ENCODE results near the gene MSL1. TPM values are rescaled to one million over a fixed set of nuclear protein-coding genes. Genes with fewer than 3 reads are reported as not detected.

The MSL1 gene
- total RNA-seq, 1 experiment from 2014 or later = 52.5 TPM

DNA sequence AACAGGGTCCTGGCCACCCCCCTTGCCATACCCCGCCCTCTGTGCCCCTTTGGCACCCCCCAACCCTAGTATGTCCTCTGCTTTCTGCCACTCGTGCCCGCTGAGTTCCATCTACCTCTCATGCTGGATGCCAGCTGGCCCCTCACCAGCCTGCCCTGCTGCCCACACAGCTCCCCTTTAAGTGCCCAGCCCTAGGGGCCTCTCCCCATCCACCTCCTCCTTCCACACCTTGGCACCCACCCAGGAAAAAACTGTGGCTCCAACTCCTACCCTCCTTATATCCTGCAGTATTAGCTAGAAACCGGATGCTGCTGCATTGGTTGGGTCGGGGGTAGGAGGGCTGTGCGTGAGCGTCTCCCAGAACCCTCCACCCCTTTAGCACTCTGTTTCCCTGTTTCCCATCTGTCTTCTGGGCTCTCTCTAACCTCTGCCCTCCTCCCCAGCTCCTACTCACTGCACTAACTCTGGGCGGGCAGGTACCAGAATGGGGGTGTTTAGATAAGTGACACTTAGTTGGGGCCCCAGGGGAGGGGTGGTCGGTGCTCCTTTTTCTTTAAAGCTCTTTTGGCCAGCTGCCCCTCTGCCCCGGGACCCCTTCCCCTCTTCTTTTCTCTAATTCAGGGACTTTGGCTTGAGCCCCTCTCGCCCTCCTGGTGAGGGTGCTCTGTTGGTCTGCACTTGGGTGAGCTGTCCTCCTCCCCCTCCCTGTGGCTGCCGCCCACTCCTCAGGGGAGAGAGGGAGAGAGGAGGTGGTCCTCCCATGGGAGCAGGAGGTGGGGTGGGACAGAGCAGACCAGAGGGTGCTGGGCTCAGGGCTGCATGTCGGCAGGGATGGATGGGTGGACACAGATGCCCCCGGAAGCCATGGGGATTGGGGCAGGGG is 31.3 kb upstream of the MSL1 start:
- no peak for DNase-seq (ENCODE audit: low read depth)

- DNase-seq (ENCODE audit: low read depth) = no peak
Observed at GRCh38 chr17:40091691-40092397, 29.9 kb upstream of the MSL1 start.

GRCh38 chr17:40092581-40092980 is 29.2 kb upstream of the MSL1 start:
- no peak for DNase-seq (ENCODE audit: low read depth)

- DNase-seq (ENCODE audit: low read depth) = no peak
Observed at GRCh38 chr17:40093005-40093579, 28.7 kb upstream of the MSL1 start.

DNA sequence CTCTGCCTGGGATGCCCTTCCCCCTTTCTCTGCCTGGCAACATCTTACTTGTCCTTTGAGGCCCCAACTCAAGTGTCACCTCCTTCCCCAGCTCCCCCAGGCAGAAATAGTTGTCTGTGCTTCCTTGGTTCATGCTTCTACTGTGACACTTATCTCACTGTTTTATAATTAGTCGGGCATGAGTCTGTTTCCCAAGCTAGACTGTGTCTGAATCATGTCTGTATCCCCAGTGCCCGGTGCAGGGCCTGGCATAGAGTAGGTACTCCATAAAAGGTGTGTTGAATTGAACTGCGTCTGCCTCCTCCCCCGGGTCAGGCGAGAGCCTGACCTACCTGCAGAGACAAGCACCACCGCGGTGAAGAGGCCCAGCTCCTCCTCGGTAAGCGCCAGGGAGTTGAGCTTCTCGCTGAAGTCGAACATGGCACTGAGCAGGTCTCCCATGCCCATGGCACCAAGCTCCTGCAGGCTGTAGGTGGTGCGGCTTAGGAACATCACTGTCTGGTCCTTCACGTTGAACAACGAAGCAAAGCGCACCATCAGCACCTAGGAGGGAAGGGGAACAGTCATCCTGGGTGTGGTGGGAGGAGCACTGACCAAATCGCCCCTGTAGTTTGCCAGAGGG is 28.1 kb upstream of the MSL1 start:
- no peak for DNase-seq (ENCODE audit: low read depth)

DNA sequence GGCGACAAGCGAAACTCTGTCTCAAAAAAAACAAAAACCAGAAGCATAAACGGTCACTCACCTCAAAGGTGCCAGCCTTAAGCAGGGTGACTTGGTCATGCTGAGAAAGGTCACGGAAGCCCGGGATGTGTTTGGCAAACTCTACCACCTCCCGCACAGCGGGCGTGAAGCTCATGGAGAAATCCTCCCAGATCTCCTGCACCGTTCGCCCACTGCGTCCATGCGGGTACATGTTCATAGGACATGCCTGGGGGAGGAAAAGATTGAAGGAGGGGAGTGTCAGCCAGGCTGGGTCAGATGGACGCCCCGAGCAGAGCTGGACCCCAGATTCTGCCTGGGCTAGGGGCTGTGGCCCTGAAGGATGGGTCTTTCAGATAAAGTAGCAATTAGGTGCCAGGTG is 26.9 kb upstream of the MSL1 start:
- no peak for DNase-seq (ENCODE audit: low read depth)

GRCh38 chr17:40095351-40095943 is 26.3 kb upstream of the MSL1 start:
- DNase-seq (ENCODE audit: low read depth) = no peak

DNA sequence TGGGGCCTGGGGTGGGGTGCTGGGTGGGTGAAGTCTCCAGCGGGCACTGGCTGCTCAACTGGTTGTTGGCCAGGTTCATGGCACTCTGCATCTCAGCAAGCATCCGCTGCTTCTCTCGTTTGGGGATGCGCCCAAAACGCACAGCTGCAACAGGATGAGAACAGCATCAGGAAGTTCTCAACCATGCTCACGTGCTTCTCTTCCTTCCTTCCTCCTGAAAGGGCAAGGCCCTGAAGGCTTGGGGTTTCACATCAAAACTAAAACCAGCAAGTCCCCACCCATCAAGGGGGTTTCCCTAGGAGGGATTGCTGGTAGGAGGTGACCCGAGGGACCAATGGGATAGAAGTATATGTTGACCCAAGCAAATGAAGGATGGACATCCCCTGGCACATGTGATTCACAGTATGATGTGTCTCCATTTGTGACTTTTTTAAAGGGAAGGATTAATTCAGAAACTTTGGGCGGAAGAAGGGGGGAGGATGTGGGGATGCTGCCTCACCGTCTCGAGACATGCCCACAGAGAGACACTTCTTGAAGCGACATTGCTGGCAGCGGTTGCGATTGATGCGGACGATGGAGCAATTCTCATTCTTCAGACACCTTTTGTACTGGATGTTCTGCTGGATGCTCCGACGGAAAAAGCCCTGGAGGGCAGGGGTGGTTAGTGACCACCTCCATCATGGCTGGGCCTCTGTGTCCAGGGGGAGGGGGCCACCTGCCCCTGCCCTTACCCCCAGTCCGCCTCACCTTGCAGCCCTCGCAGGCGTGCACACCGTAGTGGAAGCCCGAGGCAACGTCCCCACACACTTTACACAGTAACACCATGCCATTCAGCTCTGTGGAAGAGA is 25.6 kb upstream of the MSL1 start:
- DNase-seq (ENCODE audit: low read depth) = peak; percentile 33

DNA sequence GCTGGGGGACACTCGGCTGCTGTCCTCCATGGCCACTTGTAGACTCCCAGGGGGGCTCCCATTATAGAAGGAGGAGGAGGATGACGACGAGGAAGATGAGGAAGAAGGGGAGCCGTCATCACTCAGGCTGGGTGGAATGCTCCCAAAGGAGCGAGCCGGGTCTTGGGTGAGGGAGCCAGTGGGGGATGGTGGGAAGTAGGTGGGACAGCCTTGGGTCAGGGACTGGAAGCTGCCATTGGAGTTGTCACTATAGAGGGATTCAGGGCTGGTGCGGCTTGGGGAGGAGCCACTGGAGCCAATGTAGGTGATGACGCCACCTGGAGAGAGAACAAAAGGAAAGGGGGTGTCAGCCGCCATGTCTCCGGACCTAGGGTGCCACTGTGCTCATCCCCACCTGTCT is 24.7 kb upstream of the MSL1 start:
- no peak for DNase-seq (ENCODE audit: low read depth)

- peak; percentile 51 for DNase-seq (ENCODE audit: low read depth)
Observed at GRCh38 chr17:40097931-40098845, 23.6 kb upstream of the MSL1 start.

DNA sequence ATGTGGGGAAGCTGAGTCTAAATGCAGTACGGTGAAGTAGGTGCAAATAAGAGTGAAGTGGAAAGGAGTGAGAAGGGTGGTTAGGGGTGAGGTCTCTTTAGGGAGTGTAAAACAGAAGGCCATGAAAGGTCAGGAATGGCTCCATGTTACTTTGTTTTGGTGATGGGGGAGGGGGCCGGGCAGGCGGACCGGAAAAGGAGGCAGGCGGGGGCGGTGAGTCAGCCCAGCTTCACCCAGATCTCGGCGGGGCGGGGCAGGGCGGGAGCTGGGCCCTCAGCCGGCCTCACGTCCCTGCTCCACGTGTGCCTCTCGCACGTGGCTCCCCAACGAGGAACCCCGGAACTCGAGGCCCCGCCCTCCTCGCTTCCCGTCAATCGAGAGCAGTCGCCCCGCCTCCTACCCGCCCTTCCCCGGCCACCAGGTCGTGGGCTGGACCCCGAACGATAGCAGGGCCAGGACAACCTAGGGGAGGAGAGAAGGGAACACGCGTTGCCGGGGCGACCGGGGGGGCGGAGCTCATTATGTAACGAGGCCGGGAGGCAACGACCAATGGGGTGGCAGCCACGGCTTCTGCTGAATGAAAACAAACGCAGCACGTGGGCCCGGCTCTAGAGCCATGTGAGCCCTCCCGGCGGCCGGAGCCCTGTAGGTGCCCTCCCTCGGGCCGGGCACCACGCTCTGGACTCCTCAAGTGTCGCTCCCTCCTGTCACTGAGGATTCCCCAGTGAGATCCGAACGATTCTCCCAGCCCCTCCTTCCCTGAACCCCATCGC is 22.7 kb upstream of the MSL1 start:
- DNase-seq (ENCODE audit: low read depth) = peak; percentile 99

GRCh38 chr17:40099619-40100418 is 22.0 kb upstream of the MSL1 start:
- peak; percentile 46 for DNase-seq (ENCODE audit: low read depth)

- DNase-seq (ENCODE audit: low read depth) = no peak
Observed at GRCh38 chr17:40100419-40100668, 21.4 kb upstream of the MSL1 start, which contains the start of gene NR1D1. Gene NR1D1, minus strand, starts transcription at chr17:40100589. Its CDS starts 495 bp downstream, at chr17:40100094.

- DNase-seq (ENCODE audit: low read depth) = peak; percentile 100
Observed at GRCh38 chr17:40100669-40101366, 21.0 kb upstream of the MSL1 start.

GRCh38 chr17:40101367-40102210 is 20.2 kb upstream of the MSL1 start:
- DNase-seq (ENCODE audit: low read depth) = no peak

DNA sequence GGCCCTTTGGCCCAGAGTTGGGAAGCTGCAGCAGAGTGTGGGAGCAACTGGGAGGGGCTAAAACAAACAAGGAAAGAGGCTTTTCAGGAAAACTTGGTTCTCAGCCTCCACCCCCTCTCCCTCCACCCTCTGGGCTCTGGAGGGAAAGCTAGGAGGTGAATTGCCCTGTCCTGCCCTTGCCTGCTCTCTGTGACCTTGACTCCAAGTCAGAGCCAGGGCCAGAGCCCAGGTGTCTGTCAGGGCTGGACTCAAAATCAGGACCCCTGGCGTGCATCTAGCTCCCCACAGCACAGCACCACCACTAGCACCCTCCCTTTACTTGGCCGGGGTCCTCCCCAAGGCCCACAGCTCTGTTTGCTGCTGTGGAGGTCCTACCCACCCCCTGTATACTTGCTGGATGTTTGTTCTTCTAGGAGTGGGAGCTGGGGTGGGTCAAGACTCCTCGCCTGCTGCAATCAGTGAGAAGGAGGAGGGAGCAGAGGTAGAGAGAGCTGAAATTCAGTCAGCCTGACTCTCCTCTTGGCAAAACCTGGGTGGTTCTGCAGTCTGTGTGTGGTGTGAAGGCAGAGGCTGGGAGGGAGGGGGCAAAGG is 18.6 kb upstream of the MSL1 start:
- no peak for DNase-seq (ENCODE audit: low read depth)
